ENCODE results near the gene HNRNPK. TPM values are rescaled to one million over a fixed set of nuclear protein-coding genes. Genes with fewer than 3 reads are reported as not detected.
A peak's percentile ranks its signal among the peaks of the same experiment; 100 is the strongest.

HNRNPK gene
- total RNA-seq, 1 donor from 2014 or later, result 353 TPM

- H3K4me1 ChIP-seq, result no peaks in the 10 kb centered on the region
- H3K27ac ChIP-seq, result no peak overlapping the region
- no peak for ATAC-seq
- DNase-seq, result no peak
- no peak for TF ChIP-seq CTCF (IDR thresholded peaks at IDR 0.05)
- no peaks in the 10 kb centered on the region for H3K9me3 ChIP-seq
- H3K4me3 ChIP-seq, result no peak overlapping the region
- intact Hi-C loops (cut with DNase I), result no loop called here
- H3K27me3 ChIP-seq, result no peaks in the 10 kb centered on the region
- H3K36me3 ChIP-seq, result peaks cover 54% of the 10 kb centered on the region
These were observed 13.8 kb downstream of the HNRNPK start for GRCh38 chr9:83966209-83966582.

GRCh38 chr9:83965350-83966208 lies 14.4 kb downstream of the HNRNPK start:
- no peak for DNase-seq
- H3K27ac ChIP-seq, result no peak overlapping the region

GRCh38 chr9:83964973-83965349 lies 15.1 kb downstream of the HNRNPK start:
- no peak for DNase-seq
- Histone ChIP-seq H3K4me3 (no peak overlapping the region), H3K4me1 (no peaks in the 10 kb centered on the region), H3K9me3 (no peaks in the 10 kb centered on the region), H3K27me3 (no peaks in the 10 kb centered on the region), H3K36me3 (peaks cover 42% of the 10 kb centered on the region), H3K27ac (no peak overlapping the region)
- TF ChIP-seq CTCF (IDR thresholded peaks at IDR 0.05), result no peak
- intact Hi-C loops (cut with DNase I), result no loop called here
- ATAC-seq, result no peak

More at GRCh38 chr9:83965350-83966208, 14.4 kb downstream of the HNRNPK start:
- Histone ChIP-seq H3K4me1 (no peaks in the 10 kb centered on the region), H3K4me3 (no peak overlapping the region), H3K27me3 (no peaks in the 10 kb centered on the region), H3K36me3 (peaks cover 48% of the 10 kb centered on the region), H3K9me3 (no peaks in the 10 kb centered on the region)
- no peak for TF ChIP-seq CTCF (IDR thresholded peaks at IDR 0.05)
- peak; percentile 21 for ATAC-seq
- intact Hi-C loops (cut with DNase I), result no loop called here

GRCh38 chr9:83962165-83962564 lies 17.9 kb downstream of the HNRNPK start:
- ATAC-seq (no peak), DNase-seq (no peak)
- no peak for TF ChIP-seq CTCF (IDR thresholded peaks at IDR 0.05)
- Histone ChIP-seq H3K27me3 (no peaks in the 10 kb centered on the region), H3K9me3 (no peaks in the 10 kb centered on the region), H3K27ac (no peak overlapping the region), H3K4me1 (no peaks in the 10 kb centered on the region), H3K36me3 (peaks cover 14% of the 10 kb centered on the region), H3K4me3 (no peak overlapping the region)
- intact Hi-C loops (cut with DNase I), result no loop called here

GRCh38 chr9:83960991-83961390 lies 19.0 kb downstream of the HNRNPK start:
- intact Hi-C loops (cut with DNase I), result no loop called here
- TF ChIP-seq CTCF (IDR thresholded peaks at IDR 0.05), result no peak

More at GRCh38 chr9:83960991-83961390, 19.0 kb downstream of the HNRNPK start:
- no peaks in the 10 kb centered on the region for H3K9me3 ChIP-seq
- peaks cover 2% of the 10 kb centered on the region for H3K36me3 ChIP-seq
- no peaks in the 10 kb centered on the region for H3K4me1 ChIP-seq
- no peak for ATAC-seq
- H3K27ac ChIP-seq, result no peak overlapping the region
- no peak for DNase-seq
- no peaks in the 10 kb centered on the region for H3K27me3 ChIP-seq
- H3K4me3 ChIP-seq, result no peak overlapping the region

Measured in upper lobe of right lung (tissue), 1 donor.